ENCODE results near the gene IGF2R.
"Not testable (repeated sequence)": the region's sequence is repeated elsewhere in the genome, so short reads cannot be mapped to it uniquely, and the experiment has no call there.

Gene IGF2R

DNA sequence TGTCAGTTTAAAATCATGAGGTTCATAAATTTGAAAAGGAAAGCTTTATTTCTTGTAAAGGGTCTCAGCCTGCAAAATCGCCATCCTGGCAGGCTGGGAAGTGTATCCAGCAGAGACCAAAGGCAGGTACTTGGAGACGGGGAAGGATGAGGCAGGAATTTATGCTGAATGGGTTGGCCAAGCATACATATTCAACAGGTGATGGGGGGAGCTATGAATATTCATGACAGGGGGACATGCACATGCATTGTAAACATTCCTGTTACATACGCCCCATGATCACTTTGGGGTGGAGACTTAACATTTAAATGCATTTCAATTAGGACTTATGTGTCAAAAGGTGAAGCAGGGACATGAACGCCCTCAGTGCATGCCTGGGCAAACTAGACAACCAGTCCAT is 142.9 kb downstream of the IGF2R start:
- Histone ChIP-seq H3K9me3 (ENCODE audit: control insufficient read depth, low read length) (no peaks in the 10 kb centered on the region), H3K4me3 (ENCODE audit: insufficient read depth, low read depth, low read length, poor library complexity, severe bottlenecking) (no peak overlapping the region), H3K4me1 (ENCODE audit: control insufficient read depth, insufficient read depth, low read length, poor library complexity, severe bottlenecking) (no peaks in the 10 kb centered on the region), H3K27ac (ENCODE audit: insufficient read depth, low read length, poor library complexity, severe bottlenecking) (no peak overlapping the region), H3K27me3 (replicated peaks; ENCODE audit: control insufficient read depth, insufficient read depth, low read length, poor library complexity, severe bottlenecking) (no peaks in the 10 kb centered on the region), H3K36me3 (ENCODE audit: control insufficient read depth, insufficient read depth, low read length) (no peaks in the 10 kb centered on the region)
- no peak for DNase-seq

DNA sequence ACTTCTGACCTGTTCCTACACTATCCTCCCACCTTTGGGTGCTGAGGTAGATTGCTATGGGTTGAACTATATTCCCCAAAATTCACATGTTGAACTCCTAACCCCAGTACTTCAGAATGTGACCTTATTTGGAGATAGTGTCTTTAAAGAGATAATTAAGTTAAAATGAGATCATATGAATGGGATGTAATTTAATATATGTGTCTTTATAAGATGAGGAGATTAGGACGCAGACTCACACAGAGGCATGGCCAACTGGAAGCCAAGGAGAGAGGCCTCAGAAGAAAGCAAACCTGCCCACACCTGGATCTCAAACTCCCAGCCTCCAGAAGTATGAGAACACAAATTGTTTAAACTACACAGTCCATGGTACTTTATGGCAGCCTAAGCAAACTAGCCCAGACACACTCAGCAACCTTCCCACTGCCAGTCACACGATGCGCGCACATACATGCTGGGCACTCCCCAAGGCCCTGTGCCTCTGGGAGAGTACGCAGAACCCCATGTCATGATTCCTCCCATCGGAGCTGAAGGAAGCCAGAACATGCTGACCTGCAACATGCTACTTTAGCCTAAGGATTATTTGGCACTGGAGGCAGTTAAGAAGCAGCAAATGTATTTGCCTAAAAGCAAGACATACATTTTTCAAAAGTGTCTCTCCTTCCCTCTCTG is 143.9 kb downstream of the IGF2R start:
- Histone ChIP-seq H3K27me3 (replicated peaks; ENCODE audit: control insufficient read depth, insufficient read depth, low read length, poor library complexity, severe bottlenecking) (no peaks in the 10 kb centered on the region), H3K9me3 (ENCODE audit: control insufficient read depth, low read length) (no peaks in the 10 kb centered on the region), H3K27ac (ENCODE audit: insufficient read depth, low read length, poor library complexity, severe bottlenecking) (no peak overlapping the region), H3K4me1 (ENCODE audit: control insufficient read depth, insufficient read depth, low read length, poor library complexity, severe bottlenecking) (no peaks in the 10 kb centered on the region), H3K36me3 (ENCODE audit: control insufficient read depth, insufficient read depth, low read length) (no peaks in the 10 kb centered on the region), H3K4me3 (ENCODE audit: insufficient read depth, low read depth, low read length, poor library complexity, severe bottlenecking) (no peak overlapping the region)
- no peak for DNase-seq

DNA sequence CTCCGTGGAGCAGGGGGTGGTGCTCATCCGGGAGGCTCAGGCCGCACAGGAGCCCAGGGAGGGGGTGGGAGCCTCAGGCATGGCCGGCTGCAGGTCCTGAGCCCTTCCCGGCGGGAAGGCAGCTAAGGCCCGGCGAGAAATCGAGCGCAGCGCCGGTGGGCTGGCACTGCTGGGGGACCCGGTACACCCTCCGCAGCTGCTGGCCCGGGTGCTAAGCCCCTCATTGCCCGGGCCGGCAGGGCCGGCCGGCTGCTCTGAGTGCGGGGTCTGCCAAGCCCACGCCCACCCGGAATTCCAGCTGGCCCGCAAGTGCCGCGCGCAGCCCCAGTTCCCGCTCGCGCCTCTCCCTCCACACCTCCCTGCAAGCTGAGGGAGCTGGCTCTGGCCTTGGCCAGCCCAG is 145.7 kb downstream of the IGF2R start:
- not testable (repeated sequence) for H3K27me3 ChIP-seq (replicated peaks; ENCODE audit: control insufficient read depth, insufficient read depth, low read length, poor library complexity, severe bottlenecking); H3K9me3 ChIP-seq (ENCODE audit: control insufficient read depth, low read length); H3K36me3 ChIP-seq (ENCODE audit: control insufficient read depth, insufficient read depth, low read length); H3K4me3 ChIP-seq (ENCODE audit: insufficient read depth, low read depth, low read length, poor library complexity, severe bottlenecking); H3K27ac ChIP-seq (ENCODE audit: insufficient read depth, low read length, poor library complexity, severe bottlenecking); DNase-seq; H3K4me1 ChIP-seq (ENCODE audit: control insufficient read depth, insufficient read depth, low read length, poor library complexity, severe bottlenecking)

DNA sequence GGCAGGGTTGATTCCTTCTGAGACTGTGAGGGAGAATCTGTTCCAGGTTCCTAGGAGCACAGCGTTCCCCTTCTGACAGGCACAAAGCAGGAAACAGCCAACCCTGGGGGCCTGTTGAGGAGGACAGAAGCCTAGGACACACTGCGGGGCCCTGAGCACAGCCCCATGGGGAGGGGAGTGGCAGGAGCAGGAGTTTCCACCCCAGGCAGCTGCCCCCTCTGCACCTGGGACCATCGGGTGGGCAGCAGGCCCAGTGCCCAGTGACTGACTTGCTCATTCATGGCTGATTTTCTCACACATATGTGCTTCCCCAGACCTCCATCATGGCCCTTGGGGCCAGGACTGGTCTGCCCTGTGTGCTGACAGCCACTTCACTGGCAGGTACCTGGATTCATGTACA is 146.5 kb downstream of the IGF2R start:
- Histone ChIP-seq H3K27me3 (replicated peaks; ENCODE audit: control insufficient read depth, insufficient read depth, low read length, poor library complexity, severe bottlenecking) (no peaks in the 10 kb centered on the region), H3K27ac (ENCODE audit: insufficient read depth, low read length, poor library complexity, severe bottlenecking) (no peak overlapping the region), H3K4me3 (ENCODE audit: insufficient read depth, low read depth, low read length, poor library complexity, severe bottlenecking) (no peak overlapping the region), H3K36me3 (ENCODE audit: control insufficient read depth, insufficient read depth, low read length) (no peaks in the 10 kb centered on the region), H3K4me1 (ENCODE audit: control insufficient read depth, insufficient read depth, low read length, poor library complexity, severe bottlenecking) (no peaks in the 10 kb centered on the region), H3K9me3 (ENCODE audit: control insufficient read depth, low read length) (no peaks in the 10 kb centered on the region)
- DNase-seq: no peak

DNA sequence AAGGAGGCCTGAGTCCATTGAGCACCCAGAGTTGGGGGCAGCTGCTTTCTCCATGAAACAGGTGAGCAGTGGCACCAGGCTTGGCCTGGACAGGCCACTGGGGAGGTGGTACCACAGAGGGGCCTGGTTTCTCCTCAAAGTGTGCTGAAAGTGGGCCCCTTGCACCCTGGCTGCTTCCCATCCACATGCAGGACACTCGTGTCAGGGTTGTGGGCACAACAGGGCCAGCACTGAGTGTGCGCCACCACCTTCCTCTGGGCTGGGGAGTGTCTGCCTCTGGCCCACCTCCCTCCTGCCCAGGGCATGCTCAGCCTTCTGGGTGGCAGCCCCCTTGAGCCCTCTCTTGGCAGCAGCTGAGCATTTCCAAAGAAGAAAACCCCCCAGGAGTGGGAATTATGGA is 147.5 kb downstream of the IGF2R start:
- Histone ChIP-seq H3K36me3 (ENCODE audit: control insufficient read depth, insufficient read depth, low read length) (no peaks in the 10 kb centered on the region), H3K27me3 (replicated peaks; ENCODE audit: control insufficient read depth, insufficient read depth, low read length, poor library complexity, severe bottlenecking) (no peaks in the 10 kb centered on the region), H3K4me1 (ENCODE audit: control insufficient read depth, insufficient read depth, low read length, poor library complexity, severe bottlenecking) (no peaks in the 10 kb centered on the region), H3K4me3 (ENCODE audit: insufficient read depth, low read depth, low read length, poor library complexity, severe bottlenecking) (no peak overlapping the region), H3K27ac (ENCODE audit: insufficient read depth, low read length, poor library complexity, severe bottlenecking) (no peak overlapping the region), H3K9me3 (ENCODE audit: control insufficient read depth, low read length) (no peaks in the 10 kb centered on the region)
- DNase-seq: no peak

DNA sequence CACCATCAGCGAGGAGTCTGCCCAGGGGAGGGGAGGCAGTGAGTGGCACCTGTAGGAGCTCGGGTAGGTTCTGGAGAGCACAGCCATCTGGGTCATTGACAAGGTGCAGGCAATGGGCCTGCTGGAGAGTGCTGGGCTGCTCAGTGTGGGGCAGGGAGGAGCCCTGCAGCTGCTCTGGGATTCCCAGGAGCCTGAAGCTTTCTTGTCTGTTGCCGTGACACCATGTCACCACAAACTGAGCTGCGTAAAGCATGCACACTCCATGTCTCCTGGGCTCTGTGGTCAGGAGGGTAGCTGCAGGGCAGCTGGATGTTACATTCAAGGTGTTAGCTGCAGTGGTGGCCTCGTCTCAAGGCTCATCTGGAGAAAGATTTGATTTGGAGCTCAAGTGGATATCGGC is 148.3 kb downstream of the IGF2R start:
- H3K27me3 ChIP-seq (replicated peaks; ENCODE audit: control insufficient read depth, insufficient read depth, low read length, poor library complexity, severe bottlenecking): no peaks in the 10 kb centered on the region
- no peak overlapping the region for H3K27ac ChIP-seq (ENCODE audit: insufficient read depth, low read length, poor library complexity, severe bottlenecking)
- H3K4me1 ChIP-seq (ENCODE audit: control insufficient read depth, insufficient read depth, low read length, poor library complexity, severe bottlenecking): no peaks in the 10 kb centered on the region
- H3K36me3 ChIP-seq (ENCODE audit: control insufficient read depth, insufficient read depth, low read length): no peaks in the 10 kb centered on the region
- H3K4me3 ChIP-seq (ENCODE audit: insufficient read depth, low read depth, low read length, poor library complexity, severe bottlenecking): no peak overlapping the region
- no peaks in the 10 kb centered on the region for H3K9me3 ChIP-seq (ENCODE audit: control insufficient read depth, low read length)
- DNase-seq: no peak

DNA sequence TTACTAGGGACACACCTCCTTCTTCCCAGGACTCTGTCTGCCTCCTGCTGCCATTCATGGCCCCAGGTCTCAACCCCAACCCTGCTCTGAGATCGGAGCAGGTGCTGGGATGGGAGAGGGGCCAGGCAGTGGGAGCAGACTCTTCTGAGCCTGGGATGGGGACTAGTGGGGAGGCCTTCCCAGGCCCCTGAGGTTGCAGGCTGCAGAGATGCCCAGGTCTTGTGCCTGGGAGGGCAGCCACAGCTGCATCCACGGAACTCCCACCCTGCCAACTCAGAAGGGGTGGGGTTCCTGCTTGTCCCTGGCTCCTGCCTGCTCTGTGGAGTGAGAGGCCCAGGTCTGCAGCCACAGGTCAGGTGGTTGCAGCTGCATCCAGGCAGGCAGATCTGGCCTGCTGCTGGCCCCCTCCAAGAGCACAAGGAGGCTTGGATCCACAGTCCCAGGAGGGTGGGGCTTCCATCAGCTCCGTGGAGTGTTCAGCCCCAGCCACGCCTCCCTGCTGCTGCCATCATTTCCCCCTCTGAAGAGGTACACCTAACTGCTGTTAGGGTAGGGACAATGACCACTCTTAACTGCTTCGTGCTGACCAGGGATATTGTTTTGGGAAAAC is 149.8 kb downstream of the IGF2R start:
- no peaks in the 10 kb centered on the region for H3K9me3 ChIP-seq (ENCODE audit: control insufficient read depth, low read length)
- no peaks in the 10 kb centered on the region for H3K36me3 ChIP-seq (ENCODE audit: control insufficient read depth, insufficient read depth, low read length)
- no peak overlapping the region for H3K27ac ChIP-seq (ENCODE audit: insufficient read depth, low read length, poor library complexity, severe bottlenecking)
- no peaks in the 10 kb centered on the region for H3K27me3 ChIP-seq (replicated peaks; ENCODE audit: control insufficient read depth, insufficient read depth, low read length, poor library complexity, severe bottlenecking)
- no peak overlapping the region for H3K4me3 ChIP-seq (ENCODE audit: insufficient read depth, low read depth, low read length, poor library complexity, severe bottlenecking)
- DNase-seq: no peak
- H3K4me1 ChIP-seq (ENCODE audit: control insufficient read depth, insufficient read depth, low read length, poor library complexity, severe bottlenecking): no peaks in the 10 kb centered on the region

DNA sequence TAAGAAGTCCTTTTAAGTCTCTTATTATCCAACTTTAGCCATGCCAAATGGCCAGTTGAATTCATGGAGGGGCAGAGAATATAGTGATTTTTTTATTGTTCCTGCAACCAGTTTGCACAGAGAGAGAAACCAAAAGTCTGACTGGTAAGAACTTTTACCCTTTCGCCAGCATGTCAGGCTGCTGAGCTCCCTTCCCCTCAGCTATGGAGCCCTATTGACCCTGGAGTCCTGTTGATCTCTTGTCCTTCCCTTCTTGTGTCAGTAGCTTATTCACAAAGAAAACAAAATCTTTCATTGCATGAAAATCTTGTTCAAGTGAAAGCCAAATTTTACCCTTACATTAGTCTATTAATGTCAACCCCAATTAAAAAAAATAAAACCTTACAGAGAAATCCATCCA is 151.2 kb downstream of the IGF2R start:
- H3K4me3 ChIP-seq (ENCODE audit: insufficient read depth, low read depth, low read length, poor library complexity, severe bottlenecking): no peak overlapping the region
- DNase-seq: no peak
- H3K27me3 ChIP-seq (replicated peaks; ENCODE audit: control insufficient read depth, insufficient read depth, low read length, poor library complexity, severe bottlenecking): no peaks in the 10 kb centered on the region
- no peaks in the 10 kb centered on the region for H3K9me3 ChIP-seq (ENCODE audit: control insufficient read depth, low read length)
- H3K36me3 ChIP-seq (ENCODE audit: control insufficient read depth, insufficient read depth, low read length): no peaks in the 10 kb centered on the region
- no peaks in the 10 kb centered on the region for H3K4me1 ChIP-seq (ENCODE audit: control insufficient read depth, insufficient read depth, low read length, poor library complexity, severe bottlenecking)
- H3K27ac ChIP-seq (ENCODE audit: insufficient read depth, low read length, poor library complexity, severe bottlenecking): no peak overlapping the region

DNA sequence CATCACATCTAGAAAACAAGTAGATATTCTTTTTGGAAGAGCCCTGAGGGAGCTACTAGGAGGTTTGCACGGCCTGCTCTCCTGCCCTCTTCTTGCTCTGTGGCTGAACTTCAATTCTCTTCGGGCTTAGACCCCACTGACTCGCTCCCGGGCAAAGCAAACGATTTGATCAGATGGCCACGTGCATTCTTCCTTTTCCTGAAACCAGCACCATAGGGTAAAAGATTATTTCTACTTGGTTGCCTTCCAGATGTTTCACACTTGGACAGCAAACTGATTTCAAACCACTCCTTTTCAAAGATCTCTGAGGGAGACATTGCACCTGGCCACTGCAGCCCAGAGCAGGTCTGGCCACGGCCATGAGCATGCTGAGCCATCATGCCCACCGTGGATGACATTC is 152.7 kb downstream of the IGF2R start, which contains the start of gene SLC22A1:
TSS of gene SLC22A1 (plus strand) at position 258 of the 400 bp plus-strand sequence. CDS start at position 379, 121 bp downstream.
- DNase-seq: no peak
- Histone ChIP-seq H3K4me3 (ENCODE audit: insufficient read depth, low read depth, low read length, poor library complexity, severe bottlenecking) (no peak within 1 kb of the TSS), H3K9me3 (ENCODE audit: control insufficient read depth, low read length) (no peaks in the 10 kb centered on the region), H3K27me3 (replicated peaks; ENCODE audit: control insufficient read depth, insufficient read depth, low read length, poor library complexity, severe bottlenecking) (no peaks in the 10 kb centered on the region), H3K27ac (ENCODE audit: insufficient read depth, low read length, poor library complexity, severe bottlenecking) (no peak within 1 kb of the TSS), H3K4me1 (ENCODE audit: control insufficient read depth, insufficient read depth, low read length, poor library complexity, severe bottlenecking) (no peaks in the 10 kb centered on the region), H3K36me3 (ENCODE audit: control insufficient read depth, insufficient read depth, low read length) (no peaks in the 10 kb centered on the region)

DNA sequence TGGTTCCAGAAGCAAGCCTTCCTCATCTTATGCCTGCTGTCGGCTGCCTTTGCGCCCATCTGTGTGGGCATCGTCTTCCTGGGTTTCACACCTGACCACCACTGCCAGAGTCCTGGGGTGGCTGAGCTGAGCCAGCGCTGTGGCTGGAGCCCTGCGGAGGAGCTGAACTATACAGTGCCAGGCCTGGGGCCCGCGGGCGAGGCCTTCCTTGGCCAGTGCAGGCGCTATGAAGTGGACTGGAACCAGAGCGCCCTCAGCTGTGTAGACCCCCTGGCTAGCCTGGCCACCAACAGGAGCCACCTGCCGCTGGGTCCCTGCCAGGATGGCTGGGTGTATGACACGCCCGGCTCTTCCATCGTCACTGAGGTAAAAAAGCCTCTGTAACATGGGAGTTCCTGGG is 153.1 kb downstream of the IGF2R start:
- Histone ChIP-seq H3K27ac (ENCODE audit: insufficient read depth, low read length, poor library complexity, severe bottlenecking) (no peak overlapping the region), H3K4me1 (ENCODE audit: control insufficient read depth, insufficient read depth, low read length, poor library complexity, severe bottlenecking) (no peaks in the 10 kb centered on the region), H3K36me3 (ENCODE audit: control insufficient read depth, insufficient read depth, low read length) (no peaks in the 10 kb centered on the region), H3K27me3 (replicated peaks; ENCODE audit: control insufficient read depth, insufficient read depth, low read length, poor library complexity, severe bottlenecking) (no peaks in the 10 kb centered on the region), H3K9me3 (ENCODE audit: control insufficient read depth, low read length) (no peaks in the 10 kb centered on the region), H3K4me3 (ENCODE audit: insufficient read depth, low read depth, low read length, poor library complexity, severe bottlenecking) (no peak overlapping the region)
- DNase-seq: no peak
